HCT116 (cell line): Measurements from ENCODE around the gene PRPH. TPM values are rescaled to one million over a fixed set of nuclear protein-coding genes. Genes with fewer than 3 reads are reported as not detected.

Experiments
- ATAC-seq: fragments of 200-7000 bp; cut with Tn5 transposase; 2 replicates; pipeline ENCODE4 v1.9.1; 2020; ENCODE audit warnings: mild to moderate bottlenecking, moderate library complexity
- BruUV-seq: library from RNA; stranded (reverse); fragments of 400-500 nt; replicated peaks from 2 replicates; lab custom pipeline; 2021; lab: Mats Ljungman, UMichigan
- CTCF ChIA-PET: fragments of 300-600 bp; sonication (Branson Sonifier 250); formaldehyde crosslinking; loops from one replicate; lab custom pipeline; 2021; ENCODE audit warnings: antibody characterized with exemption; lab: Charles Lee
- POLR2A ChIA-PET: fragments of 300-600, 350-600 bp; sonication (Branson Sonifier 250); formaldehyde crosslinking; loops from one replicate; lab custom pipeline; 2021; ENCODE audit warnings: antibody characterized with exemption; lab: Charles Lee
- RAD21 ChIA-PET, 2 experiments: fragments of 300-600 bp; sonication (Branson Sonifier 250); formaldehyde crosslinking; loops; one replicate each; lab custom pipeline; 2023; ENCODE audit warnings: low total read pairs in 2 of 2; ENCODE audit not compliant: uncharacterized antibody in 2 of 2, unreplicated experiment in 2 of 2, low non-redundant PET in 1 of 2; lab: Charles Lee
- DNase-seq: peaks from one replicate; pipeline ENCODE4 v3.0.0-alpha.2; 2010; ENCODE audit warnings: low read depth, low spot score
- H2AFZ ChIP-seq: fragments of 200-600 bp; shearing (Covaris generic), sonication (generic); 2 replicates; pipeline ENCODE4 v1.6.1; 2017; ENCODE audit warnings: low read depth, mixed run types, mixed read lengths, antibody characterized with exemption, low read length; ENCODE audit not compliant: poor library complexity, severe bottlenecking
- H3K27ac ChIP-seq: 2 replicates; pipeline ENCODE4 v1.5.1; 2012; ENCODE audit warnings: low read depth, low read length
- H3K27me3 ChIP-seq: fragments of 200-600 bp; sonication (generic); 2 replicates; pipeline ENCODE4 v1.6.1; 2016; ENCODE audit warnings: mixed run types, low read length, mixed read lengths; ENCODE audit not compliant: insufficient read depth
- H3K36me3 ChIP-seq, 2 experiments: fragments of 200-500 bp in 1 of 2; fragments of 200-600 bp in 1 of 2; sonication (Bioruptor generic) in 1 of 2; sonication (generic) in 1 of 2; 2 replicates each; pipeline versions ENCODE4 v1.5.1 to v1.6.1; 2014 to 2016; ENCODE audit warnings: low read length in 2 of 2, inconsistent platforms in 1 of 2, mixed read lengths in 1 of 2, mixed run types in 1 of 2; ENCODE audit not compliant: insufficient read depth in 2 of 2, control insufficient read depth in 1 of 2
- H3K4me1 ChIP-seq, 2 experiments: fragments of 200-600 bp in 1 of 2; sonication (generic) in 1 of 2; 2 replicates each; pipeline versions ENCODE4 v1.5.1 to v1.6.1; 2012 to 2017; ENCODE audit warnings: low read length in 2 of 2, inconsistent platforms in 1 of 2, mild to moderate bottlenecking in 1 of 2, mixed read lengths in 1 of 2, mixed run types in 1 of 2, moderate library complexity in 1 of 2; ENCODE audit not compliant: insufficient read depth in 2 of 2, control insufficient read depth in 1 of 2
- H3K4me2 ChIP-seq: fragments of 200-600 bp; sonication (generic); 2 replicates; pipeline ENCODE4 v1.6.1; 2017; ENCODE audit warnings: mixed run types, low read length, mixed read lengths
- H3K4me3 ChIP-seq, 2 experiments: fragments of 200-600 bp in 1 of 2; sonication (generic) in 1 of 2; replicated peaks in 1 of 2; 2 replicates each; pipeline ENCODE4 v1.5.1; 2011 to 2016; ENCODE audit warnings: low read length in 2 of 2, control low read depth in 1 of 2, low read depth in 1 of 2, mild to moderate bottlenecking in 1 of 2, mixed read lengths in 1 of 2, mixed run types in 1 of 2
- H3K79me2 ChIP-seq: fragments of 200-600 bp; sonication (generic); 2 replicates; pipeline ENCODE4 v1.6.1; 2017; ENCODE audit warnings: mild to moderate bottlenecking, mixed run types, low read length, moderate library complexity, mixed read lengths; ENCODE audit not compliant: insufficient read depth
- H3K9ac ChIP-seq: fragments of 200-600 bp; sonication (generic); 2 replicates; pipeline ENCODE4 v1.6.1; 2016; ENCODE audit warnings: low read length, mixed read lengths
- H3K9me2 ChIP-seq: fragments of 200-600 bp; sonication (generic), shearing (Covaris generic); 2 replicates; pipeline ENCODE4 v1.6.1; 2017; ENCODE audit warnings: mixed run types, mild to moderate bottlenecking, moderate library complexity; ENCODE audit not compliant: insufficient read depth
- H3K9me3 ChIP-seq, 2 experiments: fragments of 200-500 bp in 1 of 2; fragments of 200-600 bp in 1 of 2; sonication (Bioruptor generic) in 1 of 2; sonication (generic) in 1 of 2; 2 replicates each; pipeline ENCODE4 v1.6.1; 2014 to 2017; ENCODE audit warnings: low read length in 2 of 2, mixed read lengths in 2 of 2, inconsistent platforms in 1 of 2, low read depth in 1 of 2, mild to moderate bottlenecking in 1 of 2, mixed run types in 1 of 2, moderate library complexity in 1 of 2; ENCODE audit not compliant: control insufficient read depth in 1 of 2, insufficient read depth in 1 of 2
- H4K20me1 ChIP-seq: fragments of 200-600 bp; sonication (generic), shearing (Covaris generic); 2 replicates; pipeline ENCODE4 v1.6.1; 2017; ENCODE audit warnings: mixed run types, mild to moderate bottlenecking, moderate library complexity; ENCODE audit not compliant: insufficient read depth
- ATF3 ChIP-seq: IDR thresholded peaks from 2 replicates; pipeline ENCODE4 v1.6.1; 2012
- CBX3 ChIP-seq: IDR thresholded peaks from 2 replicates; pipeline ENCODE4 v1.6.1; 2012; ENCODE audit warnings: low read depth
- CEBPB ChIP-seq: IDR thresholded peaks from 2 replicates; pipeline ENCODE4 v1.6.1; 2012; ENCODE audit warnings: low read depth
- EGR1 ChIP-seq: IDR thresholded peaks from 2 replicates; pipeline ENCODE4 v1.6.1; 2012; ENCODE audit warnings: low read depth
- EZH2 ChIP-seq: fragments of 200-600 bp; sonication (generic); IDR thresholded peaks from 2 replicates; pipeline ENCODE4 v1.6.1; 2017; ENCODE audit warnings: antibody characterized with exemption, mixed run types
- EZH2phosphoT487 ChIP-seq: fragments of 200-600 bp; IDR thresholded peaks from 2 replicates; pipeline ENCODE4 v1.6.1; 2018; ENCODE audit warnings: antibody characterized with exemption, borderline replicate concordance
- FOSL1 ChIP-seq: IDR thresholded peaks from 2 replicates; pipeline ENCODE4 v1.6.1; 2012; ENCODE audit warnings: low read depth
- JUND ChIP-seq: IDR thresholded peaks from 2 replicates; pipeline ENCODE4 v1.6.1; 2012
- MAX ChIP-seq: IDR thresholded peaks from 2 replicates; pipeline ENCODE4 v1.6.1; 2012
- POLR2A ChIP-seq: IDR thresholded peaks from 2 replicates; pipeline ENCODE4 v1.7.0; 2011; ENCODE audit warnings: borderline replicate concordance; ENCODE audit not compliant: insufficient read depth, insufficient read length; ENCODE audit errors: extremely low read depth
- POLR2AphosphoS5 ChIP-seq: IDR thresholded peaks from 2 replicates; pipeline ENCODE4 v1.6.1; 2011; ENCODE audit warnings: mild to moderate bottlenecking, low read depth, low read length, moderate library complexity
- REST ChIP-seq: IDR thresholded peaks from 2 replicates; pipeline ENCODE4 v1.6.1; 2012; ENCODE audit warnings: low read depth
- SP1 ChIP-seq: IDR thresholded peaks from 2 replicates; pipeline ENCODE4 v1.6.1; 2012; ENCODE audit warnings: low read depth
- SRF ChIP-seq: IDR thresholded peaks from 2 replicates; pipeline ENCODE4 v1.6.1; 2012; ENCODE audit warnings: low read depth
- TCF7L2 ChIP-seq: IDR thresholded peaks from 2 replicates; pipeline ENCODE4 v1.7.0; 2011; ENCODE audit warnings: borderline replicate concordance, inconsistent platforms; ENCODE audit not compliant: insufficient read depth, insufficient read length; ENCODE audit errors: extremely low read depth
- YY1 ChIP-seq: IDR thresholded peaks from 2 replicates; pipeline ENCODE4 v1.6.1; 2011; ENCODE audit warnings: low read length, low read depth, moderate library complexity, mild to moderate bottlenecking; ENCODE audit not compliant: insufficient replicate concordance; ENCODE audit errors: extremely low read depth
- ZFX ChIP-seq: fragments of 450-650 bp; IDR thresholded peaks from 2 replicates; pipeline ENCODE4 v1.6.1; 2017
- ZNF274 ChIP-seq: fragments of 200-500 bp; sonication (Bioruptor generic); IDR thresholded peaks from 2 replicates; pipeline ENCODE4 v1.6.1; 2014; ENCODE audit warnings: mild to moderate bottlenecking, low read depth, low read length, inconsistent platforms
- intact Hi-C: fragments of 100-400 bp; cut with micrococcal nuclease; formaldehyde crosslinking; loops from 2 replicates; pipeline ENCODE4 v1.10.0; 2022
- total RNA-seq: library from RNA; stranded (reverse); gene quantifications from one replicate; pipeline ENCODE4 v1.2.1, GENCODE V29; 2021; ENCODE audit not compliant: unreplicated experiment

The PRPH gene
- total RNA-seq, 1 experiment from 2014 or later: 6.7 TPM

GRCh38 chr12:49273726-49274395 lies 21.1 kb upstream of the PRPH start (continued):
- TF ChIP-seq REST (no peak), EGR1 (no peak), FOSL1 (no peak), CEBPB (no peak), EZH2phosphoT487 (no peak), EZH2 (no peak), ZNF274 (no peak), TCF7L2 (no peak), YY1 (no peak), JUND (no peak)

GRCh38 chr12:49274396-49275069 lies 20.4 kb upstream of the PRPH start:
- CTCF ChIA-PET: no interaction called here
- no peaks in the 10 kb centered on the region for H3K9me2 ChIP-seq
- RAD21 ChIA-PET: no interaction called here
- no peaks in the 10 kb centered on the region for H3K4me1 ChIP-seq
- no TSS peak for BruUV-seq
- POLR2A ChIA-PET: interaction anchor here (0.6 to 1.2 kb wide), 2 partner anchors 8 to 349 kb away, joined by 3 to 8 read pairs; partner anchors contain the start of gene PRPF40B
- no peaks in the 10 kb centered on the region for H3K27me3 ChIP-seq
- no peak overlapping the region for H3K4me3 ChIP-seq
- no peak overlapping the region for H3K9ac ChIP-seq
- no peak for DNase-seq
- intact Hi-C loops: no loop called here
- peaks cover 30% of the 10 kb centered on the region; the same call in 1 of the 2 replicates for H4K20me1 ChIP-seq
- peak; percentile 15; the same call in 1 of the 2 replicates for ATAC-seq
- H3K79me2 ChIP-seq: peaks cover 24% of the 10 kb centered on the region
- H3K9me3 ChIP-seq: no peaks in the 10 kb centered on the region
- H3K27ac ChIP-seq: no peak overlapping the region
- no peak overlapping the region for H3K4me2 ChIP-seq
- H2AFZ ChIP-seq: no peak overlapping the region
- H3K36me3 ChIP-seq: peaks cover 23 to 37% of the 10 kb centered on the region in 2 experiments
- no peak for TF ChIP-seq EZH2
- TF ChIP-seq EZH2phosphoT487: no peak
- no peak for TF ChIP-seq POLR2A
- no peak; the same call in 1 of the 2 replicates for TF ChIP-seq POLR2AphosphoS5
- no peak for TF ChIP-seq ZNF274
- no peak for TF ChIP-seq MAX
- TF ChIP-seq EGR1: no peak
- TF ChIP-seq CBX3: no peak
- TF ChIP-seq SP1: no peak
- TF ChIP-seq SRF: no peak
- no peak for TF ChIP-seq TCF7L2
- no peak for TF ChIP-seq ATF3
- no peak for TF ChIP-seq YY1
- no peak for TF ChIP-seq JUND
- TF ChIP-seq ZFX: no peak
- no peak for TF ChIP-seq FOSL1
